Measurements from ENCODE around the gene FANCM.

FANCM gene

DNA sequence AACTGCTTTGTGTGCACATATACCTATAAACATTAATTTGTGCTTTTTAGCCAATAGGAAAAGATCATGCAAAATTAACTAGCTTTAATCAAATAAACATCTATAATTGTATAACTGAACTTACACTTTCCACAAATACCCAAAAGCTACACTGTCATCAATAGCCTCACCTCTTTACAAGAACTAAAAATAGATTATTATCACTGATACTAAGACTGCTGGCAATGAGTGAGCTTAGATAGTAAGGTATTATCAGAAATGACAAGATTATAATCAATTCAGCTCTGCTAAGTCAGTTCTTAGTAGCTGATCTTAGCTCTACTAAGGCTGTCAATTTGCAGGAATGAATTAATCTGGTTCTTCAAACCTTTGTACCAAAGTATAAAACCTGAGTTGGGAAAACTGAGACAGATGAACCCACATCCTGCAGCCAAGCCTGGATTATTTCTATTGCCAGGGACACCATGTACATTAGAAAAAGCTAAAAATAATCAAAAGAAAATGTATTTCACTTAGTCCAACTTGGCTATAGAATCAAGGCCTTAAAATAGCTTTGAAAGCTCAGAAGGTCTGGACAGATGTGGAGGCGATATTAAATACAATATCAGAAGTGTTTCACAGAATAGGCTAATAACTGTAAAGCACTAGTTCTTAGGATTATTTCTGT lies 6.6 kb upstream of the FANCM start:
- no peak overlapping the region for H3K27ac ChIP-seq
- no peak for TF ChIP-seq CTCF (IDR thresholded peaks at IDR 0.05)
- H3K4me3 ChIP-seq (ENCODE audit: low read depth in 1 of 2, low read length in 1 of 2) = no peak overlapping the region
- peaks cover 11% of the 10 kb centered on the region for H3K36me3 ChIP-seq
- H3K27me3 ChIP-seq = no peaks in the 10 kb centered on the region
- H3K9me3 ChIP-seq = no peaks in the 10 kb centered on the region
- peaks cover 8 to 9% of the 10 kb centered on the region in 2 experiments for H3K4me1 ChIP-seq (ENCODE audit: control insufficient read depth in 1 of 2, insufficient read depth in 1 of 2, low read depth in 1 of 2, low read length in 1 of 2)

DNA sequence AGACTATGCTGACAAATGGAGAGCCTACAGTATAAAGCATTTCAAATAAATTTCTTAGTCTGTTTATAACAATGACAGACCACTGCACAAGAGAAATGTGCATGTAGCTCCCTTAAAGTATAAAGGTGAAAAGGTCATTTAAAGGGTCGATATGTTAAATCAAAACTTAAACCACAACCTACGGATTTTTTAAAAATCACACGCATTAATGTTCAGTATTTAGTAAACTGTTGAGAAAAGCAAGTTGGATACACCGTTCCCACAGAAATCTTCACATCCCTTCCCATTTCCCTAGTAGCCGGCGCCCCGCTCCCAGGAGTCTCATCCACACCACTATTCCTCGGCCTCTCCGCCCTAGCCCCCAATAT lies 2.1 kb upstream of the FANCM start:
- Histone ChIP-seq H3K9me3 (no peaks in the 10 kb centered on the region), H3K36me3 (no peaks in the 10 kb centered on the region), H3K27me3 (no peaks in the 10 kb centered on the region), H3K27ac (peak overlapping the region; percentile 87), H3K4me3 (ENCODE audit: low read depth in 1 of 2, low read length in 1 of 2) (peak overlapping the region; percentile 79 to 92), H3K4me1 (ENCODE audit: control insufficient read depth in 1 of 2, insufficient read depth in 1 of 2, low read depth in 1 of 2, low read length in 1 of 2) (peaks cover 20 to 35% of the 10 kb centered on the region in 2 experiments)
- TF ChIP-seq CTCF (IDR thresholded peaks at IDR 0.05) = no peak

DNA sequence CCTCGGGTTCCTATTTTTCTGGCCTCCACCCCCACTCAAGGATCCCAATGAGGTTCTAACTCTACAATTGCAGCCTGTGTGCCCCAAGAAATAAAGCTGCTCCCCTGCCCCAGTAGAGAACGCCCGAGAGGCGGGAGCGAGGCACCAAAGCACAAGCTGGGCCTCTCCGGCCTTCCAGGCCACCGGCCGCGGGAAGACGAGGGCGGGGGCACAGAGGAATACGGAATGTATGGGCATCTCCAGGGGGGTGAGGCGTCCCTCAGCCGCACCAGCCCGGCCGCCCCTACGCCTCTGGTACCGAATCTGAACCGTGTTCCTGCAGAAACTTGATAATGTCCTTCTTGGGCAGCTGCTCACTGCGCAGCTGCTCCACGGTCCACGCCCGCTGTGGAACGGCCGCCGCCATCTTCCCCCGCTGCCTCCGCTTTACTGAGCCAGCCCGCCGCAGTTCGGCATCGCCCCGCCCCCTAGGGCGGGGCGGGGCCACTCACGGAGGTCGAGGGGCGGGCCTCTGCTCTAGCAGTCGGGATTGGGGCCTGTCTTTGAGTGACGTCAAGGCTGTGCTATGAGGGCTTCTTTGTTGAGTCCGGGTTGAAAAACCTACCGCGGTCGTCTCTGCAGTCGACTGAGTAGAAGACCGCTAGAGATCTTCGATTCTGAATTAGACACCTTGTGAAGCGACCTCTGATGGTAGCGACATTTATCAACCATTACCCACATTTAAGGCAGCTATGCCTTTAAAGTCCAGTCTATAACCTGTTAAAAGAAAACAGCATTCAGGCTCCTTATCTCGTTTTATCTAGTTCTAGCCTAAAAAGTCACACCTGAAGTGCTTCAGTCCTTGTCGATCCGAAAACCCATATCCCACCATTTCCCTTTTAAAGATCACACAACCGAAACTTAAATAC lies 1.4 kb upstream of the FANCM start, which contains the start of gene FKBP3:
FKBP3 (minus strand) TSS at position 431 of the 908 bp plus-strand sequence; CDS start at position 406, 25 bp downstream.
- Histone ChIP-seq H3K4me3 (ENCODE audit: low read depth in 1 of 2, low read length in 1 of 2) (peak within 1 kb of the TSS; percentile 79 to 92), H3K4me1 (ENCODE audit: control insufficient read depth in 1 of 2, insufficient read depth in 1 of 2, low read depth in 1 of 2, low read length in 1 of 2) (peaks cover 20 to 35% of the 10 kb centered on the region in 2 experiments)

GRCh38 chr14:45135156-45135555 lies 574 bp upstream of the FANCM start:
- Histone ChIP-seq H3K27me3 (no peaks in the 10 kb centered on the region), H3K9me3 (no peaks in the 10 kb centered on the region), H3K27ac (peak overlapping the region; percentile 87), H3K4me3 (ENCODE audit: low read depth in 1 of 2, low read length in 1 of 2) (peak overlapping the region; percentile 79 to 92), H3K36me3 (no peaks in the 10 kb centered on the region), H3K4me1 (ENCODE audit: control insufficient read depth in 1 of 2, insufficient read depth in 1 of 2, low read depth in 1 of 2, low read length in 1 of 2) (peaks cover 20 to 35% of the 10 kb centered on the region in 2 experiments)
- TF ChIP-seq CTCF (IDR thresholded peaks at IDR 0.05) = no peak

More for the DNA sequence above, 1.4 kb upstream of the FANCM start, which contains the start of gene FKBP3:
- peak within 1 kb of the TSS; percentile 87 for H3K27ac ChIP-seq
- no peaks in the 10 kb centered on the region for H3K9me3 ChIP-seq
- no peaks in the 10 kb centered on the region for H3K36me3 ChIP-seq
- H3K27me3 ChIP-seq = no peaks in the 10 kb centered on the region
- no peak for TF ChIP-seq CTCF (IDR thresholded peaks at IDR 0.05)

- Histone ChIP-seq H3K36me3 (no peaks in the 10 kb centered on the region), H3K27ac (peak overlapping the region; percentile 87), H3K4me1 (ENCODE audit: control insufficient read depth in 1 of 2, insufficient read depth in 1 of 2, low read depth in 1 of 2, low read length in 1 of 2) (peaks cover 20 to 35% of the 10 kb centered on the region in 2 experiments), H3K27me3 (no peaks in the 10 kb centered on the region), H3K9me3 (no peaks in the 10 kb centered on the region), H3K4me3 (ENCODE audit: low read depth in 1 of 2, low read length in 1 of 2) (peak overlapping the region; percentile 79 to 92)
- TF ChIP-seq CTCF (IDR thresholded peaks at IDR 0.05) = no peak
Measured at GRCh38 chr14:45136399-45136798, 669 bp downstream of the FANCM start.
